IMR-90 (cell line): ENCODE data around the gene MXRA5. TPM values are rescaled to one million over a fixed set of nuclear protein-coding genes. Genes with fewer than 3 reads are reported as not detected.
"Not testable (repeated sequence)": the region's sequence is repeated elsewhere in the genome, so short reads cannot be mapped to it uniquely, and the experiment has no call there.

ENCODE experiments used
- ATAC-seq: fragments of 200-7000 bp; cut with Tn5 transposase; 2 replicates; pipeline ENCODE4 v1.9.1; 2020; ENCODE audit warnings: low read depth, mild to moderate bottlenecking, moderate library complexity
- BruUV-seq: library from RNA; stranded (reverse); fragments of 400-500 nt; replicated peaks from 2 replicates; lab custom pipeline; 2021; lab: Mats Ljungman, UMichigan
- CTCF ChIA-PET: fragments of 300-600 bp; formaldehyde crosslinking; extraction: SDS; loops from one replicate; lab custom pipeline; 2021; ENCODE audit warnings: antibody characterized with exemption; lab: Yijun Ruan, JAX
- POLR2A ChIA-PET: fragments of 300-600 bp; sonication (Branson Sonifier 250); formaldehyde crosslinking; loops from one replicate; lab custom pipeline; 2022; ENCODE audit warnings: antibody characterized with exemption; ENCODE audit not compliant: unreplicated experiment; lab: Charles Lee
- DNase-seq: peaks from one replicate; pipeline ENCODE4 v3.0.0; 2013
- H2AFZ ChIP-seq: replicated peaks from 2 replicates; pipeline ENCODE3; 2013; ENCODE audit warnings: low read length, mild to moderate bottlenecking; ENCODE audit not compliant: poor library complexity
- H2AK5ac ChIP-seq: 2 replicates; pipeline ENCODE4 v1.6.1; 2013; ENCODE audit warnings: low read depth, low read length, inconsistent platforms
- H2AK9ac ChIP-seq: replicated peaks from 2 replicates; pipeline ENCODE3; 2013; ENCODE audit warnings: mild to moderate bottlenecking, low read depth, low read length, moderate library complexity; ENCODE audit not compliant: poor library complexity
- H2BK120ac ChIP-seq: 2 replicates; pipeline ENCODE4 v1.6.1; 2013; ENCODE audit warnings: low read depth, low read length, inconsistent platforms
- H2BK15ac ChIP-seq: 3 replicates; pipeline ENCODE4 v1.6.1; 2013; ENCODE audit warnings: low read depth, low read length, inconsistent platforms
- H2BK20ac ChIP-seq: 2 replicates; pipeline ENCODE4 v1.6.1; 2013; ENCODE audit warnings: low read depth, mild to moderate bottlenecking, inconsistent platforms, low read length, moderate library complexity
- H2BK5ac ChIP-seq: 2 replicates; pipeline ENCODE4 v1.6.1; 2013; ENCODE audit warnings: mild to moderate bottlenecking, low read depth, low read length, inconsistent platforms; ENCODE audit not compliant: poor library complexity, severe bottlenecking
- H3K14ac ChIP-seq: replicated peaks from 2 replicates; pipeline ENCODE4 v1.6.1; 2013; ENCODE audit warnings: low read depth, low read length, inconsistent platforms
- H3K18ac ChIP-seq: 2 replicates; pipeline ENCODE4 v1.6.1; 2013; ENCODE audit warnings: low read depth, low read length, control low read depth
- H3K23ac ChIP-seq: 2 replicates; pipeline ENCODE4 v1.6.1; 2013; ENCODE audit warnings: low read depth, low read length, inconsistent platforms
- H3K27ac ChIP-seq: 2 replicates; pipeline ENCODE4 v1.5.1; 2013; ENCODE audit warnings: mild to moderate bottlenecking, control low read depth, low read length; ENCODE audit not compliant: insufficient read depth
- H3K27me3 ChIP-seq: 2 replicates; pipeline ENCODE4 v1.6.1; 2013; ENCODE audit warnings: low read length; ENCODE audit not compliant: control insufficient read depth, insufficient read depth
- H3K36me3 ChIP-seq: 2 replicates; pipeline ENCODE4 v1.6.1; 2013; ENCODE audit warnings: low read length, mixed read lengths; ENCODE audit not compliant: control insufficient read depth, insufficient read depth
- H3K4ac ChIP-seq: 2 replicates; pipeline ENCODE4 v1.6.1; 2013; ENCODE audit warnings: low read depth, low read length, inconsistent platforms
- H3K4me1 ChIP-seq: 2 replicates; pipeline ENCODE4 v1.6.1; 2013; ENCODE audit warnings: low read length, mixed read lengths; ENCODE audit not compliant: control insufficient read depth, insufficient read depth
- H3K4me2 ChIP-seq: 2 replicates; pipeline ENCODE4 v1.6.1; 2013; ENCODE audit warnings: low read depth, mild to moderate bottlenecking, control low read depth, low read length, moderate library complexity
- H3K4me3 ChIP-seq: 2 replicates; pipeline ENCODE4 v1.5.1; 2013; ENCODE audit warnings: low read depth, mild to moderate bottlenecking, control low read depth, low read length, moderate library complexity; ENCODE audit not compliant: insufficient read depth
- H3K56ac ChIP-seq: 2 replicates; pipeline ENCODE4 v1.6.1; 2013; ENCODE audit warnings: low read length, inconsistent platforms; ENCODE audit not compliant: insufficient read depth; ENCODE audit errors: extremely low read depth
- H3K79me1 ChIP-seq, 2 experiments: 2 replicates each; pipeline ENCODE4 v1.6.1; 2013; ENCODE audit warnings: low read length in 2 of 2, inconsistent platforms in 1 of 2, low read depth in 1 of 2
- H3K9ac ChIP-seq: 2 replicates; pipeline ENCODE4 v1.6.1; 2013; ENCODE audit warnings: low read depth, low read length, control low read depth
- H3K9me1 ChIP-seq: 2 replicates; pipeline ENCODE4 v1.6.1; 2013; ENCODE audit warnings: low read length, inconsistent platforms; ENCODE audit not compliant: insufficient read depth
- H3K9me3 ChIP-seq: 2 replicates; pipeline ENCODE4 v1.6.1; 2013; ENCODE audit warnings: low read length; ENCODE audit not compliant: control insufficient read depth, insufficient read depth
- H4K20me1 ChIP-seq: 2 replicates; pipeline ENCODE4 v1.6.1; 2013; ENCODE audit warnings: low read length, inconsistent platforms; ENCODE audit not compliant: insufficient read depth
- H4K5ac ChIP-seq: 2 replicates; pipeline ENCODE4 v1.6.1; 2013; ENCODE audit warnings: mild to moderate bottlenecking, low read depth, low read length, control low read depth
- H4K8ac ChIP-seq, 2 experiments: 2 replicates each; pipeline ENCODE4 v1.6.1; 2013; ENCODE audit warnings: low read depth in 2 of 2, low read length in 2 of 2, control low read depth in 1 of 2, inconsistent platforms in 1 of 2
- H4K91ac ChIP-seq: 2 replicates; pipeline ENCODE4 v1.6.1; 2013; ENCODE audit warnings: low read depth, low read length, inconsistent platforms; ENCODE audit not compliant: insufficient read depth
- NFE2L2 ChIP-seq: fragments of 150-350 bp; IDR thresholded peaks from 2 replicates; pipeline ENCODE4 v1.6.1; 2016; ENCODE audit warnings: low read depth, mild to moderate bottlenecking, low read length
- RCOR1 ChIP-seq: IDR thresholded peaks from 2 replicates; pipeline ENCODE4 v1.6.1; 2012; ENCODE audit warnings: mild to moderate bottlenecking, low read length, improper control_type of control experiment; ENCODE audit not compliant: insufficient replicate concordance
- WGBS, 2 experiments: methylation state at CpG; one replicate each; pipeline versions ENCODE4 v1.1.5 to v1.1.7; 2013; ENCODE audit warnings: missing lambda C conversion rate in 2 of 2; ENCODE audit not compliant: insufficient read length in 1 of 2; ENCODE audit errors: extremely low coverage in 2 of 2; 5-methylcytosine and 5-hydroxymethylcytosine counted together
- dilution Hi-C: fragments of 300-500 bp; cut with HindIII; formaldehyde crosslinking; loops from one replicate; pipeline ENCODE4 v1.14.3; 2018; ENCODE audit warnings: low sequenced_read_pairs; ENCODE audit not compliant: unreplicated experiment
- in situ Hi-C: fragments of 300-500 bp; cut with MboI; formaldehyde crosslinking; loops from 3 replicates; pipeline ENCODE4 v1.14.3; 2019; ENCODE audit warnings: low sequenced_read_pairs, inconsistent platforms, mixed read lengths
- intact Hi-C: fragments of 100-400 bp; cut with micrococcal nuclease; formaldehyde crosslinking; loops from 2 replicates; pipeline ENCODE4 v1.10.0; 2022
- polyA plus RNA-seq, 3 experiments: library from polyadenylated mRNA; depleted of rRNA; stranded (reverse); fragments of >200 nt; gene quantifications; 2 replicates each; pipeline ENCODE4 v1.2.3, GENCODE V29; 2012; ENCODE audit warnings: low replicate concordance in 1 of 3
- total RNA-seq: library from RNA; depleted of rRNA; stranded (reverse); fragments of >200 nt; gene quantifications from 2 replicates; pipeline ENCODE4 v1.2.3, GENCODE V29; 2012

The MXRA5 gene
- total and polyA plus RNA-seq, 2 of the 4 experiments (the other 2 are of a cell fraction): 1.1 to 1.2 TPM

GRCh38 chrX:3280706-3281105 is 65.7 kb downstream of the MXRA5 start:
- Histone ChIP-seq H2BK20ac (peak overlapping the region; percentile 53; the same call in 1 of the 2 replicates), H2AK5ac (no peak overlapping the region), H3K9me1 (no peaks in the 10 kb centered on the region), H4K91ac (no peak overlapping the region; the same call in 1 of the 2 replicates), H3K27ac (no peak overlapping the region), H2BK5ac (peak overlapping the region; percentile 50), H3K23ac (no peak overlapping the region), H3K56ac (no peak overlapping the region), H3K9me3 (peaks cover 11% of the 10 kb centered on the region), H4K8ac (no peak overlapping the region; a peak in 1 of 4 replicates), H3K4me3 (no peak overlapping the region), H2BK120ac (peak overlapping the region; percentile 40; the same call in 1 of the 2 replicates), H2AFZ (no peak overlapping the region), H4K20me1 (no peaks in the 10 kb centered on the region), H3K79me1 (no peaks in the 10 kb centered on the region), H3K4ac (no peak overlapping the region; the same call in 1 of the 2 replicates), H3K4me1 (no peaks in the 10 kb centered on the region; the same call in 1 of the 2 replicates), H2BK15ac (no peak overlapping the region), H3K9ac (no peak overlapping the region), H3K4me2 (no peak overlapping the region), H2AK9ac (no peak overlapping the region), H4K5ac (no peak overlapping the region), H3K18ac (peak overlapping the region; percentile 55; the same call in 1 of the 2 replicates), H3K14ac (no peak overlapping the region), H3K36me3 (no peaks in the 10 kb centered on the region), H3K27me3 (no peaks in the 10 kb centered on the region)
- no CpG with 5 or more reads among the region's 1 CpG for WGBS, 2 experiments
- dilution Hi-C loops (no loop called here), in situ Hi-C loops (no loop called here), intact Hi-C loops (no loop called here)
- DNase-seq (peak; percentile 53), ATAC-seq (no peak; the same call in 1 of the 2 replicates)
- POLR2A ChIA-PET: no interaction called here
- no peak for TF ChIP-seq RCOR1
- TF ChIP-seq NFE2L2: no peak; the same call in 1 of the 2 replicates
- no TSS peak for BruUV-seq
- CTCF ChIA-PET: no interaction called here

- CTCF ChIA-PET, H3K79me1 ChIP-seq, H3K56ac ChIP-seq, H2BK5ac ChIP-seq, H3K4me2 ChIP-seq, H3K36me3 ChIP-seq, H4K20me1 ChIP-seq, ATAC-seq, H3K27ac ChIP-seq, H3K23ac ChIP-seq, H3K4ac ChIP-seq, H3K9ac ChIP-seq, H3K14ac ChIP-seq, H3K4me1 ChIP-seq, H3K9me3 ChIP-seq, H4K8ac ChIP-seq, dilution Hi-C loops, POLR2A ChIA-PET, H3K4me3 ChIP-seq, H3K18ac ChIP-seq, H2AK9ac ChIP-seq, BruUV-seq, H2BK15ac ChIP-seq, H2BK20ac ChIP-seq, in situ Hi-C loops, H2AFZ ChIP-seq, H3K27me3 ChIP-seq, H4K5ac ChIP-seq, H2BK120ac ChIP-seq, H2AK5ac ChIP-seq, H4K91ac ChIP-seq, H3K9me1 ChIP-seq, DNase-seq: not testable (repeated sequence)
- intact Hi-C loops: loop anchor here (5.0 kb wide), 1 partner anchor 91 kb away; no protein-coding TSS in a partner anchor
- no CpG with 5 or more reads among the region's 1 CpG for WGBS, 2 experiments
Measured at GRCh38 chrX:3273668-3274067, 72.8 kb downstream of the MXRA5 start.
